HepG2 (cell line): Measurements from ENCODE around the gene PTCH1. TPM values are rescaled to one million over a fixed set of nuclear protein-coding genes. Genes with fewer than 3 reads are reported as not detected.

Experiments
- ATAC-seq: fragments of 200-7000 bp; cut with Tn5 transposase; 3 replicates; pipeline ENCODE4 v1.9.1; 2020; ENCODE audit warnings: mild to moderate bottlenecking, moderate library complexity
- BruUV-seq: library from RNA; stranded (reverse); fragments of 400-500 nt; replicated peaks from 2 replicates; lab custom pipeline; 2021; lab: Mats Ljungman, UMichigan
- CTCF ChIA-PET: fragments of 300-600 bp; formaldehyde crosslinking; extraction: SDS; loops from one replicate; lab custom pipeline; 2021; ENCODE audit warnings: low total read pairs, inconsistent platforms, low intra/inter-chr PET ratio; lab: Yijun Ruan, JAX
- POLR2A ChIA-PET: fragments of 350-600 bp; sonication (Branson Sonifier 250); formaldehyde crosslinking; loops from one replicate; lab custom pipeline; 2020; ENCODE audit warnings: antibody characterized with exemption, inconsistent platforms; lab: Yijun Ruan, JAX
- DNase-seq: peaks from one replicate; pipeline ENCODE4 v3.0.0-alpha.2; 2015; ENCODE audit warnings: low spot score
- FAIRE-seq: peaks from 3 replicates; lab custom pipeline; 2011; peaks lifted over from hg19 to GRCh38; lab: Jason Lieb, UNC
- H2AFZ ChIP-seq: one replicate; pipeline ENCODE4 v1.6.1; 2011; ENCODE audit warnings: low read length, inconsistent platforms
- H3K27ac ChIP-seq: fragments of 300-600 bp; 3 replicates; pipeline ENCODE4 v1.8.0; 2011; ENCODE audit warnings: mixed run types, mild to moderate bottlenecking, mixed read lengths, low read length, inconsistent platforms; ENCODE audit not compliant: insufficient read depth; ENCODE audit errors: extremely low read length
- H3K27me3 ChIP-seq, 2 experiments: fragments of 200-600 bp in 1 of 2; 2 replicates in 1 of 2; 3 replicates in 1 of 2; pipeline versions ENCODE4 v1.6.0 to v1.8.0; 2011; ENCODE audit warnings: low read length in 2 of 2, mild to moderate bottlenecking in 2 of 2, moderate library complexity in 2 of 2, inconsistent platforms in 1 of 2; ENCODE audit not compliant: insufficient read depth in 2 of 2, control insufficient read depth in 1 of 2
- H3K36me3 ChIP-seq, 2 experiments: fragments of 200-600 bp in 1 of 2; replicated peaks in 1 of 2; 2 replicates in 1 of 2; 3 replicates in 1 of 2; pipeline versions ENCODE4 v1.5.1 to v1.8.0; 2011; ENCODE audit warnings: low read length in 2 of 2, inconsistent platforms in 1 of 2; ENCODE audit not compliant: insufficient read depth in 2 of 2, control insufficient read depth in 1 of 2
- H3K4me1 ChIP-seq: 2 replicates; pipeline ENCODE4 v1.5.1; 2012; ENCODE audit warnings: low read length, inconsistent platforms; ENCODE audit not compliant: insufficient read depth
- H3K4me2 ChIP-seq: 2 replicates; pipeline ENCODE4 v1.6.0; 2011; ENCODE audit warnings: low read depth, low read length, inconsistent platforms
- H3K4me3 ChIP-seq, 3 experiments: fragments of 200-600 bp in 1 of 3; sonication (generic), shearing (Covaris generic) in 1 of 3; replicated peaks in 1 of 3; 2 replicates each; pipeline ENCODE4 v1.5.1; 2011 to 2016; ENCODE audit warnings: low read length in 3 of 3, inconsistent platforms in 2 of 3, low read depth in 2 of 3, mild to moderate bottlenecking in 2 of 3, control low read depth in 1 of 3, mixed read lengths in 1 of 3; ENCODE audit not compliant: insufficient read depth in 1 of 3
- H3K79me2 ChIP-seq: one replicate; pipeline ENCODE4 v1.6.1; 2011; ENCODE audit warnings: low read length, inconsistent platforms; ENCODE audit not compliant: insufficient read depth
- H3K9ac ChIP-seq: 2 replicates; pipeline ENCODE4 v1.6.0; 2011; ENCODE audit warnings: mild to moderate bottlenecking, low read depth, low read length, inconsistent platforms; ENCODE audit not compliant: insufficient read depth
- H3K9me3 ChIP-seq: 2 replicates; pipeline ENCODE4 v1.5.1; 2012; ENCODE audit warnings: mild to moderate bottlenecking, low read length
- H4K20me1 ChIP-seq: 2 replicates; pipeline ENCODE4 v1.6.0; 2011; ENCODE audit warnings: inconsistent platforms, mild to moderate bottlenecking, low read length, moderate library complexity; ENCODE audit not compliant: insufficient read depth
- FOXA1 ChIP-seq, 2 experiments: fragments of 450-650 bp in 1 of 2; sonication (generic) in 1 of 2; formaldehyde crosslinking in 1 of 2; IDR thresholded peaks; 2 replicates each; pipeline versions ENCODE4 v1.4.0 to v1.6.1; 2016 to 2020; ENCODE audit warnings: missing genetic modification reagents in 1 of 2
- NFYB ChIP-seq: sonication (generic); formaldehyde crosslinking; IDR thresholded peaks from 2 replicates; pipeline ENCODE4 v1.4.0; 2020; ENCODE audit warnings: missing genetic modification reagents
- RBFOX2 ChIP-seq: fragments of 200-400 bp; formaldehyde crosslinking; IDR thresholded peaks from 2 replicates; pipeline ENCODE4 v1.6.1; 2017; ENCODE audit warnings: low read depth, mild to moderate bottlenecking, low read length
- SALL1 ChIP-seq: sonication (generic); formaldehyde crosslinking; IDR thresholded peaks from 2 replicates; pipeline ENCODE4 v1.8.0; 2022; ENCODE audit warnings: mild to moderate bottlenecking, missing genetic modification reagents
- TAF15 ChIP-seq: fragments of 200-400 bp; formaldehyde crosslinking; IDR thresholded peaks from one replicate; pipeline ENCODE4 v1.6.1; 2018; ENCODE audit warnings: mild to moderate bottlenecking, low read depth, low read length; ENCODE audit not compliant: poor library complexity, severe bottlenecking
- ZFP90 ChIP-seq: sonication (generic); formaldehyde crosslinking; IDR thresholded peaks from 2 replicates; pipeline ENCODE4 v1.8.0; 2022; ENCODE audit warnings: missing genetic modification reagents, mild to moderate bottlenecking, inconsistent platforms, borderline replicate concordance
- WGBS: methylation state at CpG from one replicate; pipeline ENCODE4 v1.1.6; 2017; ENCODE audit warnings: low lambda C conversion rate; 5-methylcytosine and 5-hydroxymethylcytosine counted together
- in situ Hi-C: cut with HindIII; loops from 2 replicates; pipeline ENCODE4 v1.10.0; 2017; ENCODE audit warnings: low pct_unique_long_range_greater_than_20kb; ENCODE audit not compliant: extremely low pct_ligation_motif_present
- intact Hi-C: fragments of 100-400 bp; cut with micrococcal nuclease; formaldehyde crosslinking; loops from one replicate; pipeline ENCODE4 v1.10.0; 2022; ENCODE audit not compliant: unreplicated experiment
- polyA plus RNA-seq, 8 experiments: library from polyadenylated mRNA; depleted of rRNA in 3 of 8; stranded (reverse) in 7 of 8; unstranded in 1 of 8; fragments of >200 nt; fragmentation: Illumina TruSeq in 4 of 8; extraction: Trizol in 4 of 8; gene quantifications; 2 replicates each; pipeline versions ENCODE4 v1.2.1 to v1.2.3, GENCODE V29; 2011 to 2016; ENCODE audit warnings: low read depth in 4 of 8, missing spikeins in 1 of 8, mixed read lengths in 1 of 8; ENCODE audit not compliant: insufficient read depth in 1 of 8
- total RNA-seq, 5 experiments: library from RNA; depleted of rRNA; stranded (reverse); fragments of >200 nt; fragmentation: Illumina TruSeq; extraction: Trizol; gene quantifications; 2 replicates each; pipeline ENCODE4 v1.2.3, GENCODE V29; 2016; ENCODE audit warnings: low read depth in 1 of 5
- TF ChIP-seq, protein P1 (sequence below): IDR thresholded peaks from 2 replicates; pipeline ENCODE4 v1.6.1; 2016; ENCODE audit warnings: missing compliant biosample characterization, missing genetic modification reagents, borderline replicate concordance
- TF ChIP-seq, protein P2 (sequence below), 2 experiments: sonication (generic) in 1 of 2; formaldehyde crosslinking in 1 of 2; IDR thresholded peaks; 2 replicates each; pipeline versions ENCODE4 v1.4.0 to v1.6.1; 2018 to 2020; ENCODE audit warnings: missing genetic modification reagents in 2 of 2, borderline replicate concordance in 1 of 2, low read depth in 1 of 2, mild to moderate bottlenecking in 1 of 2, missing biosample characterization in 1 of 2
- TF ChIP-seq, protein P3 (sequence below): sonication (generic); formaldehyde crosslinking; IDR thresholded peaks from 2 replicates; pipeline ENCODE4 v1.5.1; 2020; ENCODE audit warnings: missing genetic modification reagents, mild to moderate bottlenecking, borderline replicate concordance
- TF ChIP-seq, protein P4 (sequence below): sonication (generic); formaldehyde crosslinking; IDR thresholded peaks from 2 replicates; pipeline ENCODE4 v1.8.0; 2022; ENCODE audit warnings: low read depth, missing genetic modification reagents
- TF ChIP-seq, protein P5 (sequence below): IDR thresholded peaks from 2 replicates; pipeline ENCODE4 v1.6.1; 2018; ENCODE audit warnings: missing genetic modification reagents

The PTCH1 gene
- total and polyA plus RNA-seq, 2 of the 13 experiments (the other 11 are each of a cell fraction or from before 2014, with no cell fraction given): 2.8 to 3.9 TPM

DNA sequence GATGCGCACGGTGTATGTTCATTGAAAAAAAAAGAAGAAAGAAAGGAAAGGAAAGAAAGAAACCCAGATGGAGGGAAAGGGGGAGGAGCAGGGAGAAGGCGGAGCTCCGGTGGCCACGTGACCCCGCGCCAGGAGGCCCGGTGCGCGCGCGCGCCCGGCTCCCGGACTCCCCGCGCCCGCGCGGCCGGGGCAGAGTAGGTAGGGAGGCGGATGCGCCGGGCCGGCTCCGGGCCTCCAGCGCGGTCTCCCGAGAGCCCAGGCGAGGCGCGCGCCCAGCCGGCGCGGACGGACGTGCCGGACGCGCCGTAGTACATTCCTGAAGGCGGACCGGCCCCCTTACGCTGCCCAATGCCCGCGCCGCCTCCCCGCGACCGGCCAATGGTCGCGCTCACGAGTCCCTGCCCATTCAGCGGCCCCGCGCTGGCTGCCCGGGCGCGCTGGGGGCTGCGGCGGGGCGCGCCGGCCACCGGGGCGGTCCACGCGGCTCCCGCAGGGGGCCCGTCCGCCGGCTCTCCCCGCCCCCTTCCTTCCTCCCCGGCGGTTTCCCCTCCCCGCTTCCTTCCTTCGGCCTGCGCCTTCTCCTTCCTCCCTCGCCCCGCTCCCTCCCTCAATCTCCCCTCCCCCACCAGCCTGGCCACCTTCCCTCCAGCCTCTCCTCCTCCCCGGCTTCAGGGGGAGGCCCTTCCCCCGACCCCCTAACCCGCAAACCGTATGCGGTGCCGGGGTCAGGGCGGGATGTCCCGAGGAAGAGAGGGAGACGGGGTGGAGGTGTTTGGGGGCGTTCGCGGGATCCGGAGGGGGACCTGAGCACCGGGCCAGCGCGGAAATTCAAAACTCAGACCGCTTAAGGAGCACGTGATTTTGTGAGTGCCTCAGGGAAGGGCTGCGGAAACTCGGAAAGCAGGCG lies 5.8 kb downstream of the PTCH1 start (continued):
- TF ChIP-seq NFYB (peak; percentile 73), RBFOX2 (peak; percentile 64), TAF15 (peak; percentile 43), SALL1 (CRISPR knock-in tag) (peak; percentile 24; the same call in 1 of the 2 replicates)
- TF ChIP-seq, protein P1, sequence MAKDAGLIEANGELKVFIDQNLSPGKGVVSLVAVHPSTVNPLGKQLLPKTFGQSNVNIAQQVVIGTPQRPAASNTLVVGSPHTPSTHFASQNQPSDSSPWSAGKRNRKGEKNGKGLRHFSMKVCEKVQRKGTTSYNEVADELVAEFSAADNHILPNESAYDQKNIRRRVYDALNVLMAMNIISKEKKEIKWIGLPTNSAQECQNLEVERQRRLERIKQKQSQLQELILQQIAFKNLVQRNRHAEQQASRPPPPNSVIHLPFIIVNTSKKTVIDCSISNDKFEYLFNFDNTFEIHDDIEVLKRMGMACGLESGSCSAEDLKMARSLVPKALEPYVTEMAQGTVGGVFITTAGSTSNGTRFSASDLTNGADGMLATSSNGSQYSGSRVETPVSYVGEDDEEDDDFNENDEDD (CRISPR knock-in tag): peak; percentile 75; the same call in 1 of the 2 replicates

DNA sequence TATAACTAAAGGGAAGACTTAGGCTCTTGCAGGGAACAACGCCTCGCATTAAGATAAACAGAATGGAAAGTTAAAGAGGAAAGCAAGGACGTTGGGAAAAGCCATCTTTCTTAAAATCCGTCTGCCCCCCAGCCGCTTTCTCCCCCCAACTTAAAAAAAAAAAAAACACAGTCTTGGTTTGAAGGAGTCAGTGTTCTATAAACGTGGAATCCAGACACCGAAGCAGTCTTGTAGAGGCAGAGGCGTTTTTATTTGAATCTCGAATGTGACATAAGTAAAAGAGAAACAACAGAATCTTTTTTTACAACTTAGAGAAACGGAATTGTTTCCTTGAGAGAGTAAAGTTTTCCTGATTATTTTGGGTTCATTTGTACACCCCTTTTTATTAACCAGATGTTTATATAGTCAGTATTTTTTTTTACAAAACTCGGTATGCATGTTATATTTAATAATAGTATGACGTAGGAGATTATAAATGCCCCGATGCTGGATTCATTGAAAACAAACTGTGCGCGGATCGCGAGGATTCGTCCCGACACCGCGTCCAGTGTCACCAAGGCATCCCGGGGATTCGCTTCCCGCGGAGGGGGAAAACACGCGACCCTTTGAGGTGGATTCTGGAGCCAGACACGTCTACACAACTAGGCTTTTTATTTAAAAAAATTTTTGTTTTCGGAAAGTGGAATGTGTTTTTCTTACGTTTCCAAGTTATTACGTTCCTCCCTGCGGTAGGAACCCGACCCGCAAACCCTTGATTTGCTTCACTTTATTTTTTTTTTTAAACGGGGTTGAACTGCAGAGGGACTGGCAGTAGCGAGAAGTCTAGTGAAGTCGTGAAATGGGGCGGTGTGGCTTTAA lies 6.7 kb downstream of the PTCH1 start:
- Histone ChIP-seq H3K4me1 (peaks cover 32% of the 10 kb centered on the region), H3K79me2 (peaks cover 13% of the 10 kb centered on the region), H3K27ac (peak overlapping the region; percentile 71), H3K9ac (peak overlapping the region; percentile 71), H3K36me3 (no peaks in the 10 kb centered on the region), H2AFZ (peak overlapping the region; percentile 62), H4K20me1 (no peaks in the 10 kb centered on the region), H3K4me2 (peak overlapping the region; percentile 95), H3K9me3 (no peaks in the 10 kb centered on the region), H3K27me3 (no peaks in the 10 kb centered on the region; a peak in 1 of 5 replicates), H3K4me3 (peak overlapping the region; percentile 80 to 93 (median 82))
- WGBS: under 1% methylated on average over 38 of the region's 38 CpGs
- POLR2A ChIA-PET: interaction anchor here (1.0 to 1.1 kb wide), 3 partner anchors 181 to 366 kb away, joined by 3 to 5 read pairs (median 4); partner anchors contain the start of gene ERCC6L2
- FAIRE-seq: no peak
- in situ Hi-C loops (no loop called here), intact Hi-C loops (loop anchor here (2.0 to 10.0 kb wide), 5 partner anchors 193 to 705 kb away; partner anchors contain the start of gene FANCC)
- no peak for DNase-seq
- CTCF ChIA-PET: no interaction called here
- no peak for ATAC-seq
- no TSS peak for BruUV-seq
- TF ChIP-seq, protein P2, sequence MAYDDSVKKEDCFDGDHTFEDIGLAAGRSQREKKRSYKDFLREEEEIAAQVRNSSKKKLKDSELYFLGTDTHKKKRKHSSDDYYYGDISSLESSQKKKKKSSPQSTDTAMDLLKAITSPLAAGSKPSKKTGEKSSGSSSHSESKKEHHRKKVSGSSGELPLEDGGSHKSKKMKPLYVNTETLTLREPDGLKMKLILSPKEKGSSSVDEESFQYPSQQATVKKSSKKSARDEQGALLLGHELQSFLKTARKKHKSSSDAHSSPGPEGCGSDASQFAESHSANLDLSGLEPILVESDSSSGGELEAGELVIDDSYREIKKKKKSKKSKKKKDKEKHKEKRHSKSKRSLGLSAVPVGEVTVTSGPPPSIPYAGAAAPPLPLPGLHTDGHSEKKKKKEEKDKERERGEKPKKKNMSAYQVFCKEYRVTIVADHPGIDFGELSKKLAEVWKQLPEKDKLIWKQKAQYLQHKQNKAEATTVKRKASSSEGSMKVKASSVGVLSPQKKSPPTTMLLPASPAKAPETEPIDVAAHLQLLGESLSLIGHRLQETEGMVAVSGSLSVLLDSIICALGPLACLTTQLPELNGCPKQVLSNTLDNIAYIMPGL (CRISPR knock-in tag; IDR thresholded peaks at IDR 0.05; ENCODE audit: borderline replicate concordance in 1 of 2, low read depth in 1 of 2): no peak
- TF ChIP-seq, protein P3, sequence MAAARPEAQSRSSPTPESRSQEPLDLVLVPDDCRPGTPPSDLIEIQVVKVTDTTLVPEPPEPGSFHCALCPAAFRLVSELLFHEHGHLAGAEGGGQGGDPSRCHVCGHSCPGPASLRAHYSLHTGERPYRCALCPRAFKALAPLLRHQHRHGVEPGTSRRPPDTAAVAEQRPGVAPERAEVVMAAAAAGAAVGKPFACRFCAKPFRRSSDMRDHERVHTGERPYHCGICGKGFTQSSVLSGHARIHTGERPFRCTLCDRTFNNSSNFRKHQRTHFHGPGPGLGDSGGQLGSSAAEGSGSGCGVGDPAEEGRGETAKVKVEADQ (CRISPR knock-in tag): no peak
- TF ChIP-seq ZFP90 (CRISPR knock-in tag) (no peak), FOXA1 (IDR thresholded peaks at IDR 0.05) (no peak), FOXA1 (CRISPR knock-in tag; IDR thresholded peaks at IDR 0.05) (no peak)
- TF ChIP-seq, protein P4, sequence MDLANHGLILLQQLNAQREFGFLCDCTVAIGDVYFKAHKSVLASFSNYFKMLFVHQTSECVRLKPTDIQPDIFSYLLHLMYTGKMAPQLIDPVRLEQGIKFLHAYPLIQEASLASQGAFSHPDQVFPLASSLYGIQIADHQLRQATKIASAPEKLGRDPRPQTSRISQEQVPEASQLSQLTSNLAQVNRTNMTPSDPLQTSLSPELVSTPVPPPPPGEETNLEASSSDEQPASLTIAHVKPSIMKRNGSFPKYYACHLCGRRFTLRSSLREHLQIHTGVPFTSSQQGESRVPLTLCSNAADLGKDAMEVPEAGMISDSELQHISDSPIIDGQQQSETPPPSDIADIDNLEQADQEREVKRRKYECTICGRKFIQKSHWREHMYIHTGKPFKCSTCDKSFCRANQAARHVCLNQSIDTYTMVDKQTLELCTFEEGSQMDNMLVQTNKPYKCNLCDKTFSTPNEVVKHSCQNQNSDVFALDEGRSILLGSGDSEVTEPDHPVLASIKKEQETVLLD (CRISPR knock-in tag): no peak
- TF ChIP-seq, protein P5, sequence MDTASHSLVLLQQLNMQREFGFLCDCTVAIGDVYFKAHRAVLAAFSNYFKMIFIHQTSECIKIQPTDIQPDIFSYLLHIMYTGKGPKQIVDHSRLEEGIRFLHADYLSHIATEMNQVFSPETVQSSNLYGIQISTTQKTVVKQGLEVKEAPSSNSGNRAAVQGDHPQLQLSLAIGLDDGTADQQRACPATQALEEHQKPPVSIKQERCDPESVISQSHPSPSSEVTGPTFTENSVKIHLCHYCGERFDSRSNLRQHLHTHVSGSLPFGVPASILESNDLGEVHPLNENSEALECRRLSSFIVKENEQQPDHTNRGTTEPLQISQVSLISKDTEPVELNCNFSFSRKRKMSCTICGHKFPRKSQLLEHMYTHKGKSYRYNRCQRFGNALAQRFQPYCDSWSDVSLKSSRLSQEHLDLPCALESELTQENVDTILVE: 0 out of 2 replicates have a peak, but pooled peaks have one; percentile 16
